Breast epithelium (tissue), 4 donors: ENCODE data around the gene PRCC. TPM values are rescaled to one million over a fixed set of nuclear protein-coding genes. Genes with fewer than 3 reads are reported as not detected.

Experiments used
- DNase-seq, 2 donors: peaks; one replicate each; pipeline ENCODE4 v3.0.0-alpha.2; 2019; ENCODE audit warnings: low spot score in 2 of 2
- H3K27ac ChIP-seq, 2 donors: fragments of 200-600 bp; sonication (generic) in 1 of 2; one replicate each; pipeline ENCODE4 v1.5.1; 2016 to 2019; ENCODE audit warnings: mild to moderate bottlenecking in 1 of 2
- H3K27me3 ChIP-seq, 2 donors: fragments of 200-600 bp; sonication (generic) in 1 of 2; one replicate each; pipeline versions ENCODE4 v1.5.1 to v1.6.0; 2017 to 2019; ENCODE audit warnings: control low read depth in 1 of 2, mild to moderate bottlenecking in 1 of 2
- H3K36me3 ChIP-seq: fragments of 200-600 bp; one replicate; pipeline ENCODE4 v1.5.1; 2019
- H3K4me1 ChIP-seq, 2 donors: fragments of 200-600 bp; sonication (generic); one replicate each; pipeline ENCODE4 v1.5.1; 2016 to 2019; ENCODE audit warnings: control low read depth in 1 of 2
- H3K4me3 ChIP-seq, 3 donors: fragments of 200-600 bp; sonication (generic); 1 replicate in 2 of 3; 2 replicates in 1 of 3; pipeline ENCODE4 v1.5.1; 2016 to 2019; ENCODE audit warnings: mild to moderate bottlenecking in 3 of 3, moderate library complexity in 2 of 3
- H3K9me3 ChIP-seq, 2 donors: fragments of 200-600 bp; sonication (generic) in 1 of 2; one replicate each; pipeline ENCODE4 v1.5.1; 2016 to 2019; ENCODE audit warnings: control low read depth in 1 of 2
- CTCF ChIP-seq, 3 donors: fragments of 450-650 bp; IDR thresholded peaks; one replicate each; pipeline ENCODE4 v1.5.1; 2016 to 2017; ENCODE audit warnings: antibody characterized with exemption in 3 of 3, mild to moderate bottlenecking in 3 of 3, moderate library complexity in 3 of 3
- POLR2A ChIP-seq: fragments of 450-650 bp; IDR thresholded peaks from one replicate; pipeline ENCODE4 v1.6.1; 2016; ENCODE audit warnings: antibody characterized with exemption, mild to moderate bottlenecking, moderate library complexity
- POLR2AphosphoS5 ChIP-seq, 3 donors: sonication (generic); formaldehyde crosslinking; IDR thresholded peaks; one replicate each; pipeline ENCODE4 v1.6.1; 2017; ENCODE audit warnings: antibody characterized with exemption in 3 of 3
- intact Hi-C: fragments of 100-400 bp; cut with DNase I; formaldehyde crosslinking; loops from one replicate; pipeline ENCODE4 v1.15.1; 2023; ENCODE audit warnings: low total_unique reads
- total RNA-seq, 3 donors: library from RNA; depleted of rRNA; stranded (reverse); fragments of >200 nt; gene quantifications; one replicate each; pipeline ENCODE4 v1.1.0, GENCODE V29; 2016

PRCC gene
- total RNA-seq, 3 donors from 2014 or later = 21.6 to 35.9 (median 24.9) TPM

- no peaks in the 10 kb centered on the region for H3K27me3 ChIP-seq
- H3K36me3 ChIP-seq = no peaks in the 10 kb centered on the region
- no peaks in the 10 kb centered on the region for H3K9me3 ChIP-seq
- intact Hi-C loops = no loop called here
- DNase-seq = no peak
- no peaks in the 10 kb centered on the region for H3K4me1 ChIP-seq
- peak overlapping the region; percentile 41 to 88 for H3K27ac ChIP-seq
- peak in 2 of 3 donors; percentile 14 to 18 for TF ChIP-seq POLR2AphosphoS5 (IDR thresholded peaks at IDR 0.05)
- no peak for TF ChIP-seq POLR2A
- peak overlapping the region in 2 of 3 donors; percentile 19 to 61 for H3K4me3 ChIP-seq
Observed at GRCh38 chr1:156815307-156815826, 48.0 kb downstream of the PRCC start.

GRCh38 chr1:156815961-156816422 lies 48.7 kb downstream of the PRCC start:
- intact Hi-C loops = no loop called here
- no peak for DNase-seq

GRCh38 chr1:156816561-156817328 lies 49.4 kb downstream of the PRCC start, which contains the start of gene SH2D2A:
TSS of gene SH2D2A (minus strand) at chr1:156816848. CDS start at chr1:156816708, 140 bp downstream.
- DNase-seq = peak in 1 of 2 donors; percentile 53
- peak in 1 of 3 donors; percentile 10 for TF ChIP-seq POLR2AphosphoS5 (IDR thresholded peaks at IDR 0.05)
- no peak for TF ChIP-seq CTCF (IDR thresholded peaks at IDR 0.05)
- TF ChIP-seq POLR2A = no peak
- H3K27me3 ChIP-seq = no peaks in the 10 kb centered on the region
- no peaks in the 10 kb centered on the region for H3K36me3 ChIP-seq
- H3K9me3 ChIP-seq = no peaks in the 10 kb centered on the region
- intact Hi-C loops = no loop called here
- H3K27ac ChIP-seq = peak within 1 kb of the TSS; percentile 41 to 88
- no peaks in the 10 kb centered on the region for H3K4me1 ChIP-seq
- H3K4me3 ChIP-seq = peak within 1 kb of the TSS in 2 of 3 donors; percentile 19 to 61

More at GRCh38 chr1:156815961-156816422, 48.7 kb downstream of the PRCC start:
- H3K27me3 ChIP-seq = no peaks in the 10 kb centered on the region
- no peaks in the 10 kb centered on the region for H3K4me1 ChIP-seq
- peak overlapping the region in 2 of 3 donors; percentile 19 to 61 for H3K4me3 ChIP-seq
- no peaks in the 10 kb centered on the region for H3K9me3 ChIP-seq
- H3K27ac ChIP-seq = peak overlapping the region; percentile 41 to 88
- no peak for TF ChIP-seq POLR2A
- no peak for TF ChIP-seq CTCF (IDR thresholded peaks at IDR 0.05)
- no peak for TF ChIP-seq POLR2AphosphoS5 (IDR thresholded peaks at IDR 0.05)
- H3K36me3 ChIP-seq = no peaks in the 10 kb centered on the region

GRCh38 chr1:156821801-156822200 lies 54.5 kb downstream of the PRCC start:
- Histone ChIP-seq H3K27me3 (no peaks in the 10 kb centered on the region), H3K36me3 (no peaks in the 10 kb centered on the region), H3K9me3 (no peaks in the 10 kb centered on the region), H3K27ac (no peak overlapping the region), H3K4me1 (no peaks in the 10 kb centered on the region), H3K4me3 (no peak overlapping the region)
- intact Hi-C loops = no loop called here
- TF ChIP-seq POLR2A (no peak), POLR2AphosphoS5 (IDR thresholded peaks at IDR 0.05) (no peak)
- DNase-seq = no peak

GRCh38 chr1:156822680-156823079 lies 55.3 kb downstream of the PRCC start:
- H3K36me3 ChIP-seq = no peaks in the 10 kb centered on the region
- H3K4me1 ChIP-seq = no peaks in the 10 kb centered on the region
- no peak overlapping the region for H3K4me3 ChIP-seq
- no peak overlapping the region for H3K27ac ChIP-seq
- no peaks in the 10 kb centered on the region for H3K27me3 ChIP-seq
- DNase-seq = no peak
- intact Hi-C loops = no loop called here
- no peaks in the 10 kb centered on the region for H3K9me3 ChIP-seq
- TF ChIP-seq POLR2AphosphoS5 (IDR thresholded peaks at IDR 0.05) (no peak), POLR2A (no peak), CTCF (IDR thresholded peaks at IDR 0.05) (no peak)
